ENCODE data around the gene RYR2.

RYR2 gene

GRCh38 chr1:237387144-237387505, 345.1 kb downstream of the RYR2 start:
- H3K4me3 ChIP-seq: no peak overlapping the region
- no peak overlapping the region for H3K27ac ChIP-seq

- Histone ChIP-seq H3K27ac (no peak overlapping the region), H3K4me3 (no peak overlapping the region)
Observed at GRCh38 chr1:237390823-237391222, 348.8 kb downstream of the RYR2 start.

GRCh38 chr1:237393632-237394031, 351.6 kb downstream of the RYR2 start:
- H3K4me3 ChIP-seq: no peak overlapping the region
- H3K27ac ChIP-seq: no peak overlapping the region

- Histone ChIP-seq H3K27ac (peak overlapping the region in 1 of 21 experiments; percentile 20), H3K4me3 (no peak overlapping the region)
Observed at GRCh38 chr1:237394281-237394680, 352.3 kb downstream of the RYR2 start.

GRCh38 chr1:237396426-237396825, 354.4 kb downstream of the RYR2 start:
- no peak overlapping the region for H3K4me3 ChIP-seq
- no peak overlapping the region for H3K27ac ChIP-seq

- Histone ChIP-seq H3K4me3 (no peak overlapping the region), H3K27ac (no peak overlapping the region)
Observed at GRCh38 chr1:237398751-237399150, 356.8 kb downstream of the RYR2 start.

GRCh38 chr1:237405912-237406311, 363.9 kb downstream of the RYR2 start:
- Histone ChIP-seq H3K27ac (no peak overlapping the region), H3K4me3 (no peak overlapping the region)

- H3K27ac ChIP-seq: no peak overlapping the region
- no peak overlapping the region for H3K4me3 ChIP-seq
Observed at GRCh38 chr1:237411621-237412020, 369.6 kb downstream of the RYR2 start.

GRCh38 chr1:237416924-237417655, 375.1 kb downstream of the RYR2 start:
- Histone ChIP-seq H3K27ac (no peak overlapping the region), H3K4me3 (no peak overlapping the region)

GRCh38 chr1:237428809-237429208, 386.8 kb downstream of the RYR2 start:
- no peak overlapping the region for H3K27ac ChIP-seq
- H3K4me3 ChIP-seq: no peak overlapping the region

- no peak overlapping the region for H3K27ac ChIP-seq
- no peak overlapping the region for H3K4me3 ChIP-seq
Observed at GRCh38 chr1:237429252-237429651, 387.3 kb downstream of the RYR2 start.

GRCh38 chr1:237431448-237431847, 389.5 kb downstream of the RYR2 start:
- H3K27ac ChIP-seq: no peak overlapping the region
- H3K4me3 ChIP-seq: no peak overlapping the region

GRCh38 chr1:237440346-237440745, 398.4 kb downstream of the RYR2 start:
- H3K4me3 ChIP-seq: no peak overlapping the region
- no peak overlapping the region for H3K27ac ChIP-seq

- no peak overlapping the region for H3K4me3 ChIP-seq
- H3K27ac ChIP-seq: no peak overlapping the region
Observed at GRCh38 chr1:237444120-237444790, 402.3 kb downstream of the RYR2 start.

- Histone ChIP-seq H3K4me3 (no peak overlapping the region), H3K27ac (no peak overlapping the region)
Observed at GRCh38 chr1:237448042-237448441, 406.1 kb downstream of the RYR2 start.

- H3K4me3 ChIP-seq: no peak overlapping the region
- H3K27ac ChIP-seq: no peak overlapping the region
Observed at GRCh38 chr1:237457573-237457972, 415.6 kb downstream of the RYR2 start.

GRCh38 chr1:237467320-237467719, 425.3 kb downstream of the RYR2 start:
- Histone ChIP-seq H3K27ac (no peak overlapping the region), H3K4me3 (no peak overlapping the region)

GRCh38 chr1:237470712-237471338, 428.8 kb downstream of the RYR2 start:
- no peak overlapping the region for H3K4me3 ChIP-seq
- no peak overlapping the region for H3K27ac ChIP-seq

GRCh38 chr1:237471377-237471776, 429.4 kb downstream of the RYR2 start:
- H3K27ac ChIP-seq: no peak overlapping the region
- H3K4me3 ChIP-seq: no peak overlapping the region

GRCh38 chr1:237471956-237472355, 430.0 kb downstream of the RYR2 start:
- Histone ChIP-seq H3K4me3 (no peak overlapping the region), H3K27ac (no peak overlapping the region)

- Histone ChIP-seq H3K4me3 (no peak overlapping the region), H3K27ac (no peak overlapping the region)
Observed at GRCh38 chr1:237473854-237474253, 431.9 kb downstream of the RYR2 start.

All from skin epidermis (tissue), 12 donors.